Cardiac muscle cell (in vitro differentiated cells and primary cell): Measurements from ENCODE around the gene DOCK8. TPM values are rescaled to one million over a fixed set of nuclear protein-coding genes. Genes with fewer than 3 reads are reported as not detected.
A peak's percentile ranks its signal among the peaks of the same experiment; 100 is the strongest.

Experiments
- DNase-seq, 2 donors: peaks; one replicate each; pipeline versions ENCODE4 v3.0.0 to v3.0.0-alpha.2; 2010 to 2017; ENCODE audit warnings: low read depth in 1 of 2, low spot score in 1 of 2
- H3K27ac ChIP-seq: fragments of 200-600 bp; sonication (generic); 2 replicates; pipeline ENCODE4 v1.5.1; 2016
- H3K27me3 ChIP-seq: fragments of 200-600 bp; sonication (generic); 2 replicates; pipeline ENCODE4 v1.6.0; 2016; ENCODE audit warnings: control low read depth
- H3K36me3 ChIP-seq: fragments of 200-600 bp; sonication (generic); 2 replicates; pipeline ENCODE4 v1.5.1; 2016; ENCODE audit warnings: control low read depth
- H3K4me1 ChIP-seq: fragments of 200-600 bp; sonication (generic); 2 replicates; pipeline ENCODE4 v1.8.1; 2017; ENCODE audit warnings: low read depth, mild to moderate bottlenecking, mixed run types
- H3K4me3 ChIP-seq: fragments of 200-600 bp; sonication (generic); 2 replicates; pipeline ENCODE4 v1.5.1; 2016; ENCODE audit warnings: mild to moderate bottlenecking
- H3K9me3 ChIP-seq: fragments of 200-600 bp; sonication (generic); 2 replicates; pipeline ENCODE4 v1.5.1; 2017; ENCODE audit warnings: low read depth, mild to moderate bottlenecking, control low read depth
- CTCF ChIP-seq: IDR thresholded peaks from 2 replicates; pipeline ENCODE4 v1.5.1; 2012; ENCODE audit warnings: low read depth, mild to moderate bottlenecking, low read length
- polyA plus RNA-seq: library from polyadenylated mRNA; unstranded; fragments of >200 nt; fragmentation: Nextera tagmentation; extraction: Ambion mirVana; gene quantifications from 2 replicates; pipeline ENCODE4 v1.2.1, GENCODE V29; 2016
- total RNA-seq: library from RNA; depleted of rRNA; stranded (reverse); fragments of >200 nt; gene quantifications from 2 replicates; pipeline ENCODE4 v1.2.3, GENCODE V29; 2016

DOCK8 gene
- total and polyA plus RNA-seq, 2 experiments from 2014 or later: 2.0 TPM; not detected in 1

- Histone ChIP-seq H3K4me3 (no peak overlapping the region), H3K27me3 (no peaks in the 10 kb centered on the region), H3K4me1 (no peaks in the 10 kb centered on the region), H3K9me3 (no peaks in the 10 kb centered on the region), H3K36me3 (no peaks in the 10 kb centered on the region), H3K27ac (no peak overlapping the region)
- no peak for TF ChIP-seq CTCF
- DNase-seq: no peak
Observed at GRCh38 chr9:488448-488847, 273.8 kb downstream of the DOCK8 start.

GRCh38 chr9:489198-490197 lies 274.8 kb downstream of the DOCK8 start:
- H3K4me1 ChIP-seq: no peaks in the 10 kb centered on the region
- no peaks in the 10 kb centered on the region for H3K27me3 ChIP-seq
- H3K36me3 ChIP-seq: no peaks in the 10 kb centered on the region
- H3K9me3 ChIP-seq: no peaks in the 10 kb centered on the region
- no peak for DNase-seq
- H3K4me3 ChIP-seq: no peak overlapping the region
- TF ChIP-seq CTCF: no peak
- H3K27ac ChIP-seq: no peak overlapping the region

GRCh38 chr9:494764-495163 lies 280.1 kb downstream of the DOCK8 start:
- Histone ChIP-seq H3K36me3 (no peaks in the 10 kb centered on the region), H3K9me3 (no peaks in the 10 kb centered on the region), H3K4me3 (no peak overlapping the region), H3K27ac (no peak overlapping the region), H3K4me1 (no peaks in the 10 kb centered on the region), H3K27me3 (no peaks in the 10 kb centered on the region)
- TF ChIP-seq CTCF: no peak
- no peak for DNase-seq

- no peak for DNase-seq
- Histone ChIP-seq H3K4me1 (no peaks in the 10 kb centered on the region), H3K27me3 (no peaks in the 10 kb centered on the region), H3K36me3 (no peaks in the 10 kb centered on the region), H3K4me3 (no peak overlapping the region), H3K27ac (no peak overlapping the region), H3K9me3 (no peaks in the 10 kb centered on the region)
- no peak for TF ChIP-seq CTCF
Observed at GRCh38 chr9:495739-496138, 281.1 kb downstream of the DOCK8 start.

- no peak for TF ChIP-seq CTCF
- Histone ChIP-seq H3K36me3 (no peaks in the 10 kb centered on the region), H3K27me3 (no peaks in the 10 kb centered on the region), H3K9me3 (no peaks in the 10 kb centered on the region), H3K4me3 (peak overlapping the region; percentile 56), H3K27ac (peak overlapping the region; percentile 89), H3K4me1 (peaks cover 7% of the 10 kb centered on the region)
- DNase-seq: no peak
Observed at GRCh38 chr9:503326-503725, 288.7 kb downstream of the DOCK8 start.
